ENCODE results near the gene GPR78. TPM values are rescaled to one million over a fixed set of nuclear protein-coding genes. Genes with fewer than 3 reads are reported as not detected.

Gene GPR78
- total and polyA plus RNA-seq, 4 donors: not detected

GRCh38 chr4:8582436-8582835 lies 2.2 kb downstream of the GPR78 start:
- Histone ChIP-seq H3K27ac (ENCODE audit: low read depth in 1 of 2, low read length in 2 of 2) (no peak overlapping the region), H3K36me3 (ENCODE audit: control insufficient read depth in 4 of 4, insufficient read depth in 3 of 4, low read depth in 1 of 4, low read length in 3 of 4) (no peaks in the 10 kb centered on the region), H3K4me3 (ENCODE audit: low read depth in 1 of 3, low read length in 3 of 3) (no peak overlapping the region), H3K4me1 (ENCODE audit: control insufficient read depth in 4 of 4, insufficient read depth in 4 of 4, low read length in 3 of 4) (no peaks in the 10 kb centered on the region), H3K9ac (ENCODE audit: low read depth in 1 of 2, low read length in 2 of 2) (no peak overlapping the region), H3K27me3 (ENCODE audit: control insufficient read depth in 4 of 4, insufficient read depth in 4 of 4, low read length in 3 of 4) (peaks cover 0 to 6% (median 2%) of the 10 kb centered on the region in 4 donors), H3K9me3 (ENCODE audit: control insufficient read depth in 4 of 4, low read length in 3 of 4) (no peaks in the 10 kb centered on the region)
- TF ChIP-seq HNF4G (IDR thresholded peaks at IDR 0.05) (no peak), GABPA (IDR thresholded peaks at IDR 0.05 in 1 of 2, conservative IDR thresholded peaks at IDR 0.05 in 1 of 2) (no peak), FOXA1 (IDR thresholded peaks at IDR 0.05) (no peak), EGR1 (IDR thresholded peaks at IDR 0.05; ENCODE audit: low read depth in 2 of 2) (no peak), TAF1 (conservative IDR thresholded peaks at IDR 0.05) (no peak), RXRA (IDR thresholded peaks at IDR 0.05) (no peak), NR2F2 (IDR thresholded peaks at IDR 0.05) (no peak), FOXA2 (IDR thresholded peaks at IDR 0.05) (no peak), RAD21 (IDR thresholded peaks at IDR 0.05) (no peak), YY1 (IDR thresholded peaks at IDR 0.05) (no peak)
- TF ChIP-seq, protein P1, sequence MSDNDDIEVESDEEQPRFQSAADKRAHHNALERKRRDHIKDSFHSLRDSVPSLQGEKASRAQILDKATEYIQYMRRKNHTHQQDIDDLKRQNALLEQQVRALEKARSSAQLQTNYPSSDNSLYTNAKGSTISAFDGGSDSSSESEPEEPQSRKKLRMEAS (IDR thresholded peaks at IDR 0.05): no peak
- TF ChIP-seq, protein P2, sequence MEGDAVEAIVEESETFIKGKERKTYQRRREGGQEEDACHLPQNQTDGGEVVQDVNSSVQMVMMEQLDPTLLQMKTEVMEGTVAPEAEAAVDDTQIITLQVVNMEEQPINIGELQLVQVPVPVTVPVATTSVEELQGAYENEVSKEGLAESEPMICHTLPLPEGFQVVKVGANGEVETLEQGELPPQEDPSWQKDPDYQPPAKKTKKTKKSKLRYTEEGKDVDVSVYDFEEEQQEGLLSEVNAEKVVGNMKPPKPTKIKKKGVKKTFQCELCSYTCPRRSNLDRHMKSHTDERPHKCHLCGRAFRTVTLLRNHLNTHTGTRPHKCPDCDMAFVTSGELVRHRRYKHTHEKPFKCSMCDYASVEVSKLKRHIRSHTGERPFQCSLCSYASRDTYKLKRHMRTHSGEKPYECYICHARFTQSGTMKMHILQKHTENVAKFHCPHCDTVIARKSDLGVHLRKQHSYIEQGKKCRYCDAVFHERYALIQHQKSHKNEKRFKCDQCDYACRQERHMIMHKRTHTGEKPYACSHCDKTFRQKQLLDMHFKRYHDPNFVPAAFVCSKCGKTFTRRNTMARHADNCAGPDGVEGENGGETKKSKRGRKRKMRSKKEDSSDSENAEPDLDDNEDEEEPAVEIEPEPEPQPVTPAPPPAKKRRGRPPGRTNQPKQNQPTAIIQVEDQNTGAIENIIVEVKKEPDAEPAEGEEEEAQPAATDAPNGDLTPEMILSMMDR (IDR thresholded peaks at IDR 0.05; ENCODE audit: low read depth, low read length, missing input control): no peak
- TF ChIP-seq, protein P3, sequence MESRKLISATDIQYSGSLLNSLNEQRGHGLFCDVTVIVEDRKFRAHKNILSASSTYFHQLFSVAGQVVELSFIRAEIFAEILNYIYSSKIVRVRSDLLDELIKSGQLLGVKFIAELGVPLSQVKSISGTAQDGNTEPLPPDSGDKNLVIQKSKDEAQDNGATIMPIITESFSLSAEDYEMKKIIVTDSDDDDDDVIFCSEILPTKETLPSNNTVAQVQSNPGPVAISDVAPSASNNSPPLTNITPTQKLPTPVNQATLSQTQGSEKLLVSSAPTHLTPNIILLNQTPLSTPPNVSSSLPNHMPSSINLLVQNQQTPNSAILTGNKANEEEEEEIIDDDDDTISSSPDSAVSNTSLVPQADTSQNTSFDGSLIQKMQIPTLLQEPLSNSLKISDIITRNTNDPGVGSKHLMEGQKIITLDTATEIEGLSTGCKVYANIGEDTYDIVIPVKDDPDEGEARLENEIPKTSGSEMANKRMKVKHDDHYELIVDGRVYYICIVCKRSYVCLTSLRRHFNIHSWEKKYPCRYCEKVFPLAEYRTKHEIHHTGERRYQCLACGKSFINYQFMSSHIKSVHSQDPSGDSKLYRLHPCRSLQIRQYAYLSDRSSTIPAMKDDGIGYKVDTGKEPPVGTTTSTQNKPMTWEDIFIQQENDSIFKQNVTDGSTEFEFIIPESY (IDR thresholded peaks at IDR 0.05): no peak
- TF ChIP-seq, protein P4, sequence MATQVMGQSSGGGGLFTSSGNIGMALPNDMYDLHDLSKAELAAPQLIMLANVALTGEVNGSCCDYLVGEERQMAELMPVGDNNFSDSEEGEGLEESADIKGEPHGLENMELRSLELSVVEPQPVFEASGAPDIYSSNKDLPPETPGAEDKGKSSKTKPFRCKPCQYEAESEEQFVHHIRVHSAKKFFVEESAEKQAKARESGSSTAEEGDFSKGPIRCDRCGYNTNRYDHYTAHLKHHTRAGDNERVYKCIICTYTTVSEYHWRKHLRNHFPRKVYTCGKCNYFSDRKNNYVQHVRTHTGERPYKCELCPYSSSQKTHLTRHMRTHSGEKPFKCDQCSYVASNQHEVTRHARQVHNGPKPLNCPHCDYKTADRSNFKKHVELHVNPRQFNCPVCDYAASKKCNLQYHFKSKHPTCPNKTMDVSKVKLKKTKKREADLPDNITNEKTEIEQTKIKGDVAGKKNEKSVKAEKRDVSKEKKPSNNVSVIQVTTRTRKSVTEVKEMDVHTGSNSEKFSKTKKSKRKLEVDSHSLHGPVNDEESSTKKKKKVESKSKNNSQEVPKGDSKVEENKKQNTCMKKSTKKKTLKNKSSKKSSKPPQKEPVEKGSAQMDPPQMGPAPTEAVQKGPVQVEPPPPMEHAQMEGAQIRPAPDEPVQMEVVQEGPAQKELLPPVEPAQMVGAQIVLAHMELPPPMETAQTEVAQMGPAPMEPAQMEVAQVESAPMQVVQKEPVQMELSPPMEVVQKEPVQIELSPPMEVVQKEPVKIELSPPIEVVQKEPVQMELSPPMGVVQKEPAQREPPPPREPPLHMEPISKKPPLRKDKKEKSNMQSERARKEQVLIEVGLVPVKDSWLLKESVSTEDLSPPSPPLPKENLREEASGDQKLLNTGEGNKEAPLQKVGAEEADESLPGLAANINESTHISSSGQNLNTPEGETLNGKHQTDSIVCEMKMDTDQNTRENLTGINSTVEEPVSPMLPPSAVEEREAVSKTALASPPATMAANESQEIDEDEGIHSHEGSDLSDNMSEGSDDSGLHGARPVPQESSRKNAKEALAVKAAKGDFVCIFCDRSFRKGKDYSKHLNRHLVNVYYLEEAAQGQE (IDR thresholded peaks at IDR 0.05): no peak
- WGBS: 87% methylated on average over 12 of the region's 12 CpGs
- DNase-seq (ENCODE audit: low spot score): no peak

DNA sequence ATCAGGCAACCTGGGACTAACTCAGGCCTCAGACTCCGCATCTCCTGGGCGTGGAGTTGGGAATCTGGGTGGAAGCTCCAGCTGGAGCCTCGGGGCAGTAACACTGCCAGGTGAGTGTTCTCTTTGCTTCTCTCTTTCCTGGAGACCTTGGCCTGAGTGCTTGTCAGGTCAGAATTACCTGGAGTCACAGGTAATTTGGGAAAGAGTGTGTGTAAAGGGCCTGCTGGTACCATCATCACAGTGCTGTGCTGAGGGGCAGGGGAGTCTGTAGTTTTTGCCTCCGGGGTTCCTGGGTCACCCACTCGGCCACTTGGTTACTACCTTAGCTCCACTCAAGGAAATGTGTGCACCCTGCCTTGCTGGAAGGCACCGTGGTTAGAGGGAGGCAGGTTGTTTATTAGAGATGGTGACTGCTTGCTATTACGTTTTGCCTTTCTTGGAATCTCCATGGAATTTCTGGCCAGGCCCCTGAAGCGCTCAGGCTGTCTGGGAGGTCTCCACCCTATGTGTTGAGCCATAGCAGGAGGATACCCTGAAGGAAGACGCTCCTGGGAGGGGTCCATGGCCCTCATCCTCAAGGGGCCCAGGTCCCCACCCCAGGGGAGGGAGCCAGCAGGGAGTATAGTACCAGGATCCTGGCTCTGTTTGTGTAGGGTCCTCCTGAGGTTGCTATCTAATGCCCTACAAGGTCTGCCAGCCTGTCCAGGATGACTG lies 2.9 kb downstream of the GPR78 start:
- Histone ChIP-seq H3K4me1 (ENCODE audit: control insufficient read depth in 4 of 4, insufficient read depth in 4 of 4, low read length in 3 of 4) (no peaks in the 10 kb centered on the region), H3K36me3 (ENCODE audit: control insufficient read depth in 4 of 4, insufficient read depth in 3 of 4, low read depth in 1 of 4, low read length in 3 of 4) (no peaks in the 10 kb centered on the region), H3K9me3 (ENCODE audit: control insufficient read depth in 4 of 4, low read length in 3 of 4) (no peaks in the 10 kb centered on the region), H3K9ac (ENCODE audit: low read depth in 1 of 2, low read length in 2 of 2) (no peak overlapping the region), H3K27ac (ENCODE audit: low read depth in 1 of 2, low read length in 2 of 2) (no peak overlapping the region), H3K4me3 (ENCODE audit: low read depth in 1 of 3, low read length in 3 of 3) (no peak overlapping the region), H3K27me3 (ENCODE audit: control insufficient read depth in 4 of 4, insufficient read depth in 4 of 4, low read length in 3 of 4) (peaks cover 0 to 6% (median 2%) of the 10 kb centered on the region in 4 donors)
- WGBS: 63% methylated on average over 9 of the region's 9 CpGs
- no peak for DNase-seq (ENCODE audit: low spot score)
- TF ChIP-seq TAF1 (conservative IDR thresholded peaks at IDR 0.05) (no peak), SP1 (IDR thresholded peaks at IDR 0.05) (no peak), JUND (IDR thresholded peaks at IDR 0.05) (no peak), EGR1 (IDR thresholded peaks at IDR 0.05; ENCODE audit: low read depth in 2 of 2) (no peak), FOXA2 (IDR thresholded peaks at IDR 0.05) (no peak), NR2F2 (IDR thresholded peaks at IDR 0.05) (no peak), GABPA (IDR thresholded peaks at IDR 0.05 in 1 of 2, conservative IDR thresholded peaks at IDR 0.05 in 1 of 2) (no peak), YY1 (IDR thresholded peaks at IDR 0.05) (no peak)
- TF ChIP-seq, protein P3 (IDR thresholded peaks at IDR 0.05): no peak
- TF ChIP-seq, protein P1 (IDR thresholded peaks at IDR 0.05): no peak
- TF ChIP-seq, protein P2 (IDR thresholded peaks at IDR 0.05; ENCODE audit: low read depth, low read length, missing input control): no peak
